HG02678 (cell line): ENCODE measurements around the gene MSX1.
"Not testable (repeated sequence)": the region's sequence is repeated elsewhere in the genome, so short reads cannot be mapped to it uniquely, and the experiment has no call there.

Experiments
- ATAC-seq: cut with Tn5 transposase; IDR thresholded peaks from one replicate; pipeline ENCODE4 v1.9.1; 2021; ENCODE audit warnings: mild to moderate bottlenecking, moderate library complexity; ENCODE audit not compliant: unreplicated experiment

Gene MSX1

GRCh38 chr4:4859325-4859798 lies at the start of gene MSX1:
Gene MSX1 (plus strand): TSS chr4:4859665. CDS start chr4:4859900, 235 bp downstream.
- peak; percentile 83 for ATAC-seq

- no peak for ATAC-seq
These were observed 49.2 kb upstream of the MSX1 start for GRCh38 chr4:4810092-4810774.

- no peak for ATAC-seq
These were observed 48.7 kb upstream of the MSX1 start for GRCh38 chr4:4810778-4811177.

GRCh38 chr4:4812145-4812794 lies 47.2 kb upstream of the MSX1 start:
- ATAC-seq, result no peak

GRCh38 chr4:4818415-4819212 lies 40.9 kb upstream of the MSX1 start:
- no peak for ATAC-seq

- ATAC-seq, result no peak
These were observed 40.3 kb upstream of the MSX1 start for GRCh38 chr4:4819213-4819606.

- ATAC-seq, result no peak
These were observed 39.2 kb upstream of the MSX1 start for GRCh38 chr4:4820261-4820660.

GRCh38 chr4:4820739-4821138 lies 38.7 kb upstream of the MSX1 start:
- ATAC-seq, result no peak

- ATAC-seq, result no peak
These were observed 37.9 kb upstream of the MSX1 start for GRCh38 chr4:4821577-4821976.

GRCh38 chr4:4822286-4822685 lies 37.2 kb upstream of the MSX1 start:
- not testable (repeated sequence) for ATAC-seq

- no peak for ATAC-seq
These were observed 35.8 kb upstream of the MSX1 start for GRCh38 chr4:4823621-4824162.

- ATAC-seq, result no peak
These were observed 35.2 kb upstream of the MSX1 start for GRCh38 chr4:4824232-4824631.

- ATAC-seq, result no peak
These were observed 34.0 kb upstream of the MSX1 start for GRCh38 chr4:4825431-4825830.

GRCh38 chr4:4829837-4830236 lies 29.6 kb upstream of the MSX1 start:
- no peak for ATAC-seq

- ATAC-seq, result no peak
These were observed 28.2 kb upstream of the MSX1 start for GRCh38 chr4:4831266-4831665.

GRCh38 chr4:4831825-4832224 lies 27.6 kb upstream of the MSX1 start:
- ATAC-seq, result no peak

- no peak for ATAC-seq
These were observed 23.4 kb upstream of the MSX1 start for GRCh38 chr4:4836044-4836443.

GRCh38 chr4:4837316-4837715 lies 22.1 kb upstream of the MSX1 start:
- no peak for ATAC-seq

GRCh38 chr4:4838051-4838935 lies 21.2 kb upstream of the MSX1 start:
- no peak for ATAC-seq
